ENCODE measurements around the gene SLC25A51.
"Not testable (repeated sequence)": the region's sequence is repeated elsewhere in the genome, so short reads cannot be mapped to it uniquely, and the experiment has no call there.

Gene SLC25A51

GRCh38 chr9:37902796-37903646 lies 906 bp downstream of the SLC25A51 start:
- peak; percentile 34 for DNase-seq

- DNase-seq, result no peak
Observed at GRCh38 chr9:37902131-37902530, 1.8 kb downstream of the SLC25A51 start.

- peak; percentile 38 for DNase-seq
Observed at GRCh38 chr9:37899041-37899440, 4.9 kb downstream of the SLC25A51 start.

- no peak for DNase-seq
Observed at GRCh38 chr9:37897665-37898064, 6.3 kb downstream of the SLC25A51 start.

- DNase-seq, result no peak
Observed at GRCh38 chr9:37892063-37892462, 11.9 kb downstream of the SLC25A51 start.

- DNase-seq, result not testable (repeated sequence)
Observed at GRCh38 chr9:37891042-37891441, 12.9 kb downstream of the SLC25A51 start.

GRCh38 chr9:37889536-37889935 lies 14.4 kb downstream of the SLC25A51 start:
- DNase-seq, result no peak

- DNase-seq, result not testable (repeated sequence)
Observed at GRCh38 chr9:37887977-37888583, 15.8 kb downstream of the SLC25A51 start.

- DNase-seq, result no peak
Observed at GRCh38 chr9:37880916-37881479, 22.9 kb downstream of the SLC25A51 start.

- no peak for DNase-seq
Observed at GRCh38 chr9:37876376-37876775, 27.6 kb downstream of the SLC25A51 start.

- no peak for DNase-seq
Observed at GRCh38 chr9:37873955-37874354, 30.0 kb downstream of the SLC25A51 start.

- no peak for DNase-seq
Observed at GRCh38 chr9:37870799-37871176, 33.1 kb downstream of the SLC25A51 start.

GRCh38 chr9:37870081-37870798 lies 33.7 kb downstream of the SLC25A51 start:
- no peak for DNase-seq

GRCh38 chr9:37862530-37862929 lies 41.4 kb downstream of the SLC25A51 start:
- DNase-seq, result no peak

GRCh38 chr9:37859043-37859442 lies 44.9 kb downstream of the SLC25A51 start:
- DNase-seq, result no peak

- no peak for DNase-seq
Observed at GRCh38 chr9:37856551-37856950, 47.4 kb downstream of the SLC25A51 start.

GRCh38 chr9:37852222-37852621 lies 51.7 kb downstream of the SLC25A51 start:
- no peak for DNase-seq

GRCh38 chr9:37840560-37841194 lies 63.2 kb downstream of the SLC25A51 start:
- peak; percentile 64 for DNase-seq

- DNase-seq, result no peak
Observed at GRCh38 chr9:37839496-37840461, 64.1 kb downstream of the SLC25A51 start.

Measured in fibroblast of skin of right quadriceps (primary cell).